ENCODE measurements around the gene TPP2.

GRCh38 chr13:102690883-102691282, 94.1 kb downstream of the TPP2 start:
- TF ChIP-seq POLR2A (IDR thresholded peaks at IDR 0.05; ENCODE audit: low read depth, low read length), result no peak
- no peak for TF ChIP-seq POLR2AphosphoS5 (IDR thresholded peaks at IDR 0.05; ENCODE audit: low read depth, low read length)

Measured in GM12892 (cell line).